NCI-H226 (cell line): ENCODE results near the gene UBE2J2.

ENCODE experiments used
- DNase-seq: peaks from one replicate; pipeline ENCODE4 v3.0.0-alpha.2; 2015

Gene UBE2J2

DNA sequence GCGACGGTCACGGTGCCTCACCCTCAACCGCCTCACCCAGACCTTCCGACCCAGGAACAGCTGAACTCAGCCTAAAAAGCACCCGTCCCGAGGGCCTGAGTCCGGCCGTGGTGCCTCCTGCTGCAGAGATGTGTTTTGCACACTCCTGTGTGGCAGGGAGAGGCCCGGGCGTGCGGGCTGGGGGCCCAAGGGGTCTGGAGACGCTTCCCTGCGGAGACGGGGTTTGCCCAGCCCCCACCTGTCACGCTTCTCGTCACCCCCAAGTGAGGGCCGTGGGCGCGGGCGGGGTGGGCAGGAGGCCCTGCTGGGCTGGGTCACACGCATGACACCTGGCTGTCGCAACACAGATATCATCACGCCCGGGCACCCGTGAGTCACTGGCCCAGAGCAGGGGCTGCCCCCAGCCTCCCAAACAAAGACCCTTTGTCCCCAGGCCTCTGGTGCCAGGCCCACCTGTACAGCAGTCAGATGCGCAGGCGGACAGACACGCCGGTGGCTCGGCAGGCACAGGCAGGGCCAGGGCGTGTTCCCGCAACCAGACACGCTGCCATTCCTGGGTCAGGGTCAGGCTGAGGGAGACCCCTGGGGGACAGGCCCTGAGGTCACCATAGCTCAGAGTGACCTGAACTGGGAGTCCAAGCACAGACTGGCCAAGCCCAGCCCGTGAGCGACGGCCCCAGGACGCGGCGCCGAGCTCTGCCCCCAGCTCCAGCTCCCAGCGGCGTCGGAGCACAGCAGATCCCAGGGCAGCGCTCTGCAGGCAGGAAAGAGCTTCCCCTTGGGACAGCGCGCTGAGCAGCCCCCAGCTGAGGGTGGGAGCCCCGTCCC, 35.6 kb downstream of the UBE2J2 start:
- no peak for DNase-seq

DNA sequence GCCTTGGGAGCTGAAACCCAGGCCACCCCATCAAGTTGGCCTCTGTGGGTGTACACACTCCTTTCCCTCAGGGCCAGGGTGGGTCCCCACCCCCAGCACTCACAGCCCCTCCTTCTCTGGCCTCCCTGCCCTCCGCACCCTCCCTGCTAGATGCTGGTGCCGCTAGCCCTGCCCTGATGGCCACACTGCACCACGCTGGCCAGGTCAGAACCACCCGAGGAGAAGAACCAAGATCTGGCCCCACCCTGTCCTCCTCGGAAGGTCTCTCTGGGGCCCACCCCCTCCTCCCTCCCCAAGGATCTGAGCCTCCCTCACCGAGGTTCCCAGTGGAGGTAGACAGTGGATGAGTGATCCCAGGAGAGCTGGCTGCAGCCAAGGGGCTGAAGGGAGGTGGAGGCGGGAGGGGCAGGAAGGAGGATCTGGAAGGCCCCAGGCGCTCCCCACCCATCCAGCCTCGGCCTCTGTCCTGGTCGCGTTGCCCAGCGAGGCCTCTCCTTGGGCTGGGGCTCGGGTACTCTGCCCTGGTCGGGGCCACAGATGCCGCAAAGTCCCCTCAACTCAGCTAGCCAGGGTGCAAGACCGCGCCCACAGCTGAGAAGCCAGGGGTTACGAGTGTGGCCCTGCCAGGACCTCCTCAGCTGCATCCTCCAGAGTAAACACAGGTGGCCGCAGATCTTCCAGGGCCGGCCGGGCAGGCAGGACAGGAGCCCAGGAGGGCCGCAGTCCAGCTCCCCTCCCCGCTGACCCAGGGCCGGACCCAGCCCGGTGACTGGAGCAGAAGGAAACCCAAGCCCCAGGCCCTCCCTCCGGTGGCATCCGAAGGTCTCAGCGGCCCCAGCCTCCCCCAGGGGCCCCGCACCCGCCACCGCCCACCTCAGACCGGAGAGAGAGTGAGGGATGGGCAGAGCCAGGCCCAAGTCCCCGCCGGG, 36.4 kb downstream of the UBE2J2 start:
- DNase-seq = no peak

DNA sequence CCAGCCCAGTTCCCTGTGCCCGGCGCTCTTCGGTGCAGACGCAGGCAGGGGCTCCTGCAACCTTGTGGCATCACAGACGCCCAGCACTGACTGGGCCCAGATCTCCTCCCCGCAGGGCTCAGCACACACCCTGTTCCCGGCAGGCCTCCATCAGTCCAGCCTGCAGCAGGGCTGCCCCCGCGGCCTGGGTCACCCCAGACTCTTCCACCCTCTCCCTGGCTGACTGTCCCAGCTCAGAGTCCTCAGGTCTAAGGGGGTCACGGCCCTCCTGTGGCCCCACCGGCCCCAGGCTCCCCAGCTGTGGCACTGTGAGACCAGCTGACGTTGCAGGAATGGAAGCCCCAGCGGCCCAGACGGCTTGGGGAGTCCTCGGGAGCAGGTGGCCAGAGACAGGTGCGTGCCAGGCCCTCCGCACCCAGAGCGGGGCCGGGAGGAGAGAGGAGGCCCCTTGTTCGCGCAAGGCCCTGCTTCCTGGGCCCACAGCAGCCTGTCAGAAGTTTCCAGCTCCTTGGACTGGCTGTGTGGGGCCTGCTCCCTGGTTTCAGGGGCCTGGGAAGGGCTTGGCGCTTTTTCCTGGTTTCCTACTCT, 37.4 kb downstream of the UBE2J2 start:
- no peak for DNase-seq

DNA sequence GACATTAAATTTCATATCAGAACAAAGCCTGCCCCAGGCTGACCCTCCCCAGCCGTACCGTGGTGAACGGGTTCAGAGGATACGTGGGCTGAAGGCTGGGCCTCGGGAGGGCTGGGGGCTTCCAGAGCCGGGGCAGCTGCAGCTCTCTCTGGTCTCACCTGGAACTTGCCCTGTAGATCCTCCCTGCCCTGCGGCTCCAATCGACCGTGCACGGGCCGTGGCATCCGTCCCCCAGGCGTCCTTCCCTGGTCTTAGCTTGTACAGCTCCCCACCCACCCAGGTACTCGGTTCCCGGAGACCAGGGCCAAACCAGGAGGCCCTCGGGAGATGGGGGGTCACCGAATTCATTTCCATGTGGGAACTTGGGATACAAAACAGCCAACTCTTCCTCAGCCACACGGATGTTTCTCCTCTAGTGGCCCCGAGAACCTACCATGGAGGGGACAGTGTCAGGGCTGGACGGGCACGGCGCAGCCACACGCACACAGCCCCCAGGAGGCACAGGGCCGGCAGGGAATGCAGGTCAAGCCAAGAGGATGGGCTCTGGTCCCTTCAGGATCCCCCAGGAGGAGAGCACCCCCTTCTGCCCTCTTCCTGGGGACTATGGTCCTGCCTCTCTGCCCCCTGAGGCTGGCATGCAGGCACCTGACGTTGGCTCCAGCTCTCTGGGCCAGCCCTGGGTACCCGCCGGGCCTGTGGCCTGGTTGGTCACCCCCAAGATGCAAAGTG, 38.5 kb downstream of the UBE2J2 start:
- no peak for DNase-seq

DNA sequence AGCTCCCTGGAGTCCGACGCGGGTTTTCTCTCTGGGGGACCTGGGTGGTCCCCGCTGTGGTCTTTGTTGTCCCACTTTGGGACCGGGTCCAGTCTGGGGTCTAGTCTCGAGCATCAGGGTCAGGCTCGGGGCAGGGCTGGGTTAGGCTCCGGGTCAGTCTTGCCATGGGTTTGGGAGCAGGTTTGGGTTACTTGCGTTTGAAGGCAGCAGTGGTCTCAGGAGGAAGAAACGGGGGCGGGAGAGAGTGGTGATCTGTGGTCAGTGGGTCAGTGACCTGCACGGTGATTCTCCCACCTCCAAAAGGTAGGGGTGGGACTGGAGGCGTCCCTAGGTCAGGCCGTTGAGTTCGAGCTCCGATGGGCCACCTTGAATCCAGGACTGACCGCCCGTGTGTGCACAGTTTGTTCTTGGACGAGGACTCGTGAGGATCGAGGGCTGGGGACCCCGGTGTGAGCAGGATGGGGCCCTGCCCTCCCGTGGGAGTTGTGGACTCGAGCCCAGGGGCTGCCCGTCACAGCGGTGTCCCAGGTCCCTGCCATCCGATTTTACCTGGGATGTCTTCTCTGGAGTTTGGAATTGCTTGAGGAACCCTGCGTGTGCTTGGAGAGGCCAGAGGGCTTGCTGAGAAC, 39.4 kb downstream of the UBE2J2 start:
- DNase-seq = no peak

DNA sequence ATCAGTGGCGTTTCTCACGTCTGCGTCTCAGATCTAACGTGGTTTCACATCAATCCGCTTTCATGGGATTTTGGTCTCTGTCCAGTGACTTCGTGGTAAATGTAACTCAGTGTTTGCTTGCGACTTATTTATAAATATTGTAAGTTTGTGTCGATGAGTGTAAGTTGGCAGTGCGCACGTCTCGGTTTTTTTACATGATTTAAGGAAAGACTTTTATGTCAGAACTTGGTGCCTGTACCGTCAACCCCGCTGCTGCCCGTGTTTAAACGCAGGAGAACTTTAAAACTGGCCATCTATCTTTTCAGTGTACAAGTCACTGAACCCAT, 40.1 kb downstream of the UBE2J2 start:
- DNase-seq = no peak

DNA sequence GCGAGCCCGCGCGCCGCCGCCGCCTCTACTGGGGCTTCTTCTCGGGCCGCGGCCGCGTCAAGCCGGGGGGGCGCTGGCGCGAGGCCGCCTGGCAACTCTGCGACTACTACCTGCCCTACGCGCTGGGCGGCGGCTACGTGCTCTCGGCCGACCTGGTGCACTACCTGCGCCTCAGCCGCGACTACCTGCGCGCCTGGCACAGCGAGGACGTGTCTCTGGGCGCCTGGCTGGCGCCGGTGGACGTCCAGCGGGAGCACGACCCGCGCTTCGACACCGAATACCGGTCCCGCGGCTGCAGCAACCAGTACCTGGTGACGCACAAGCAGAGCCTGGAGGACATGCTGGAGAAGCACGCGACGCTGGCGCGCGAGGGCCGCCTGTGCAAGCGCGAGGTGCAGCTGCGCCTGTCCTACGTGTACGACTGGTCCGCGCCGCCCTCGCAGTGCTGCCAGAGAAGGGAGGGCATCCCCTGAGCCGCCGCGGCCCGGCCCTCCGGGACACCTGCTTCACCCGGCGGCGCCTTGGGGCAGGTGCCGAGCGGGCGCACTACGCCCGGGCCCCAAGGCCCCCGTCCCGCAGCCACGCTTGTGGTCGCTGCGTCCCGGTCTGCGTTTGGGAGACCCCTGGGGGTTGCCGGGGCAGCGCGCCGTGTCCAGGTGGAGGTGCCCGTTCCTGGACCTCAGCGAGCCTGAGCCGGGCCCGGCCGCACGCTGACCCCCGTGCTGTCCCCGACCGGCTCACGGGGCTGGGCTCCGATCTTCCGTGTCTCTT, 40.7 kb downstream of the UBE2J2 start:
- no peak for DNase-seq

DNA sequence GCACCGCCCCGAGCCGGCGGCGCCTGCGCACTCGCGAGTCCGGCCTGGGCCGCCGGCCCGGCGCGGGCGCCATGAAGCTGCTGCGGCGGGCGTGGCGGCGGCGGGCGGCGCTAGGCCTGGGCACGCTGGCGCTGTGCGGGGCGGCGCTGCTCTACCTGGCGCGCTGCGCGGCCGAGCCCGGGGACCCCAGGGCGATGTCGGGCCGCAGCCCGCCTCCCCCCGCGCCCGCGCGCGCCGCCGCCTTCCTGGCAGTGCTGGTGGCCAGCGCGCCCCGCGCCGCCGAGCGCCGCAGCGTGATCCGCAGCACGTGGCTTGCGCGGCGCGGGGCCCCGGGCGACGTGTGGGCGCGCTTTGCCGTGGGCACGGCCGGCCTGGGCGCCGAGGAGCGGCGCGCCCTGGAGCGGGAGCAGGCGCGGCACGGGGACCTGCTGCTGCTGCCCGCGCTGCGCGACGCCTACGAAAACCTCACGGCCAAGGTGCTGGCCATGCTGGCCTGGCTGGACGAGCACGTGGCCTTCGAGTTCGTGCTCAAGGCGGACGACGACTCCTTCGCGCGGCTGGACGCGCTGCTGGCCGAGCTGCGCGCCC, 41.4 kb downstream of the UBE2J2 start, which contains the start of gene B3GALT6:
B3GALT6 (plus strand) TSS at position 30 of the 588 bp plus-strand sequence; CDS start at position 72, 42 bp downstream.
- no peak for DNase-seq

DNA sequence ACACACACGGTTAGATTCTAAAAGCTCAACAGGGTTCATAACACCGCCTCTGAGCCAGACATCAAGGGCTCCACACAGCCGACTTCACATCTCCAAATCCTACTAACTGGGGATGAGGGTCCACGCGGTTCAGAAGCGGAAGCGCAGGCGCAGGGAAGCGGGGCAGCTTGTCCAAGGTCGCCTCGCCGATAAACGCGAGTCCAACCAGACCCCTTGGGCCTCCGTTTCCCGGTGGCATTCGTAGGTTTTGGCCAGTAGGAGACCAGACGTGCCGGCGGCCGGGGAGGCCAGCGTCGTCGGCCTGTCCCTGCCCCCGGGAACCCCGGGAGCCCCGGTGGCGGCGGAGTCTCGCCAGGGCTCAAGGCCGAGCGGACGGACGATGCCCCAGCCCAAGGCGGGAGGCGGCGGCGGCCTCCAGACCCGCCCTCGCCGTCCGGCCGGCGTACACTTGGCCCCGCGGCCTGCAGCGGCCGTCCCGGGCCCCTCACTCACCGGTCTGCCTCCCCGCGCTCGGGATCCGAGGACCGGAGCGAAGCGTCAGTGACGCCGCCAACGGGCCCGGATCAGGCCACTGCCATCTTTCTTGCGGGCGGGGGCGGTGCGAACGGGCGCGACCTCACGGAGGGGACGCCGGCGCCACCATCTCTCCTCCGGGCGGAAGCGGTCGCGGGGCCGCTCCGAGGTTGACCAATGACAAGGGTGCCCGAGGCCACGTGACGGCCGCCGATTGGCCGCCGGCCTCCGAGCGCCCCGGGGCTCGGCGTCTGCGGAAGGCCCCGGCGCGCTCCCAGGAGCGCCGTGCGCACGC, 42.0 kb downstream of the UBE2J2 start, which contains the start of gene SDF4:
SDF4 (minus strand) TSS at position 602 of the 808 bp plus-strand sequence. CDS start 3,229 bp downstream, outside the sequence.
- peak; percentile 91 for DNase-seq

DNA sequence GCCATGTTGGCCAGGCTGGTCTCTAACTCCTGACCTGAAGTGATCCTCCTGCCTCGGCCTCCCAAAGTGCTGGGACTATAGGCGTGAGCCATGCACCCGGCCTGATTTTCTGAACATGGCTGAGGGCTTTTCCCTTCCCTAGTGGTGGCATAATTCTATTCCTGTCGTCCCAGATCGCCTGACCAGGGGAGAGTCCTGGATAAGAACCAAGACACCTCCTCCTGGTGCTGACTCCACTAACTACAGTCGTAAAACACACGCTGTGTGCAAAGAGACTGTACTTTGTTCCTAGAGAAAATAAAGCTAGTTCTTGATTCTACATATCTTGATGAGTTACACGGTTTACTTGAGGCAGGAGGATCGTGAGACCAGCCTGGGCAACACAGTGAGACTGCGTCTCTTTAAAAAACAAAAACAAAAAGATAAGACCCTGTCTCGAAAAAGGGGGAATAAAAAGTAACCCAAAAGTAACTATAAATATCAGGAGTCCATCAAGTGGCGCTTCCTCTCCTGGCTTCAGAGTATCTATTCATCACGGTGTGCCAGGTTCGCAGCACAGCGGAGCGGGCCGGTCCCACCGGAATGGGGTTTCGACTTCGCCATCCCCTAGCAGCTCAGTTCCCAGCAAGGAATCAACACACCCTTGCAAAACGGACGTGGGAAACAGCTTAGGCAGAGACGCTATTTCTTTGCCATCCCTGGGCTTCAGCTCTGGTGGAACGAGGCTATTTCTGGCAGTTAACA, 42.8 kb downstream of the UBE2J2 start:
- DNase-seq = peak; percentile 50

DNA sequence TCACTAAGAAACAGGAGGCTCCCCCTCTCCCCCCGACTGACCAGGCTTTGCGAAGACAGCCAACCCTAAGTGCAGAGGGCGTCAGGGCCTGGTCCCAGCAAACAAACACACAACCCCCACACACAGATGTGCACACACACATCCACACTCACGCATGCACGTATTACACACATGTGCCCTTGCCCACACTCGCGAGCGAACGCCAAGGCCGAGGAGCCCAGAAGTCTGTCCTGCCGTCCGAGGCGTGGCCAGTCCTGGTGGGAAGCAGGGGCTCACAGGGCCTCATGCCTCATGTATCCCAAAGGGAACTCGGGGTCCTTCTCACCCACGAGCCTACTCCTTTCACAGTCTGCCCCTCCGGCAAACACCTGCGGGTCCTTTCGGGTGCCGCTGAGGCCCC, 43.9 kb downstream of the UBE2J2 start:
- DNase-seq = no peak

DNA sequence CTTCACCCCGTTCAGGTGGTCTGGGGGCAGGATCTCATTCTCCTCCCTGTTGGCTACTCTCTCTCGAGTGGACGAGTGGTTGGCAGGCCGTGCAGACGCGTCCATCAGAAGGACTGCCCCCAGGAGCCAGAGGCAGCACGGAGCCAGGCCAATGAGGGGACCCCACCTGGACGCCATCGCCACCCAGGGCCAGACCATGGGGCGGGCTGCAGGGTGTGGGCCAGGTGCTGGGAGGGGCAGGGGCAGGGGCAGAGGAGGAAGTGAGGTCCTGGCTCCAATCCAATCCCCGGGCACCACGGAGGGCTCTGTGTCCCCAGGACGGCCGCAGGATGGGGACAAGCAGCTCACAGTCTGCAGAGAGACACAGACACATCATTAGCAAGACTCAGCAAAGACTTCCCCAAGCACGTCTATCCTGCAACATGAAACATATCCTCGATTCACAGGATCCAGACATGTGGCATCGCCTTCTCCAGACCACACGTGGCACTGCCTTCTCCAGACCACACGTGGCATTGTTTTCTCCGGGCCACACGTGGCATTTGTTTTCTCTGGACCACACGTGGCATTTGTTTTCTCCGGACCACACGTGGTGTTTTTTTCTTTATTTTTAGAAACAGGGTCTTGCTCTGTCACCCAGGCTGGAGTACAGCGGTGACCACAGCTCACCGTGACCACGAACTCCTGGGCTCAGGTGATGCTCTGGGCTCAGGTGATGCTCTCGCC, 44.9 kb downstream of the UBE2J2 start:
- no peak for DNase-seq

DNA sequence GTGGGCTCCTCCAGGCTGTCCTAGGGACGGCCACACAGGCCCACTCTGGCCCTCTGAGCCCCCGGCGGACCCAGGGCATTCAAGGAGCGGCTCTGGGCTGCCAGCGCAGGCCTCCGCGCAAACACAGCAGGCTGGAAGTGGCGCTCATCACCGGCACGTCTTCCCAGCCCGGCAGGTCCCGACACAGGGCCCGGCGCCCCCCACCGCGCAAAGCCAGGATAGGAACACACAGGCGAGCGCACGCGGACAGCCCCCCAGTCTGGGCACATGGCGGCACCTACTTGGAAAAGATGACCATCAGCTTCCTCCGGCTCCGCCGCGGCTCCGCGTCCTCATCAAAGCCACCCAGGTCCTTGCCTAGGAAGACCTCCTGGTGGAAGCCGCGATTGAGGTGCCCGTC, 45.5 kb downstream of the UBE2J2 start:
- no peak for DNase-seq

DNA sequence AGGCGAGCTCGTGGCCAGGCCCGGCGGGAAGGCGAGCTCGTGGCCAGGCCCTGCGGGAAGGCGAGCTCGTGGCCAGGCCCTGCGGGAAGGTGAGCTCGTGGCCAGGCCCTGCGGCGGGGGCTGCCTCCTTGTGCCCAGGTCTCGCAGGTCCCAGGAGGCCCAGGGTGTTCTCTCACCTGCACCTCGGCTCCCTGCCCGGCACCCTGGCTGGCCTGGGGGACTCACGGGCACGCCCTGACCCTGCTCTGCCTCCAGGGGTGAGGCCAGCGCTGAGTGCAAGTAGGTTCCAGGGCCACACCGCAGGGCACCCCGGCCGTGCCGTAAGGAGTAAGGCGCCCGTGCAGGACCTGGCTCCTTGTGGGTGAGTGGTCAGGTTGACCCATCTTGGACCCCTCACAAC, 46.3 kb downstream of the UBE2J2 start:
- DNase-seq = no peak

DNA sequence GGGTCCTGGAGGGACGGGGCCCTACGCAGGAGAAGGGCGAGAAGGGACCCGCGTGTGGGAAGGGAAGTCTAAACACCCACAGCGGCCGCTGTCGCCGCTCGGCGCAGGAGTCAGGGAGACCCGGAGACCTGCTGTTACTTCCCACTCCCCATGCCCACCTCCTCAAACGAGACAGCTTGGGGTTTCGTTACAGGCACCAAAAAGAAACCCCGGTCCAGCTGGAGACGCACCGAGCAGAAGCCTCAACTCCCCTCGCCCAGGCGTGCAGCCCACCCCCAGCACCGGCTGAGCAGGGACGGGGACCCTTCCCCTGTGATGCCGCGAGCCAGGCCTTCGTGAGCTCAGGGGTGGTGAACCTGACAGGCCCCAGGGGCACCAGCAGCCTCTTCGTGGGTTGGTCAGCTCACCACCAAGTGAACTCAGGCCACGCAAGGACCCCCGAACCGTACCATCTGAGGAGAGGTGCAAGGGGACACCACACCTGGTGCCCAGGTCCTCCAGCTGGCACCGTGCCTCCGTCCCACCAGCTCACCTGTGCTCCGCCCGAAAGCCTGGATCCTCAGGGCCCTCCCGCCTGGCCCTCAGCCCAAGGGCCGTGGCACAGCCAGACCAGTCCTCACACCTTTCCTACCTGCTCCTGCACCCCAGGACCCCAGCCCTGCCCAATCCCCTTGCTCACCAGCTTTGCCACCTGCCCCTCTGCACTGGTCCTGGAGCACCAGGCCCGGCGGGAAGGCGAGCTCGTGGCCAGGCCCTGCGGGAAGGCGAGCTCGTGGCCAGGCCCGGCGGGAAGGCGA, 46.9 kb downstream of the UBE2J2 start:
- no peak for DNase-seq

DNA sequence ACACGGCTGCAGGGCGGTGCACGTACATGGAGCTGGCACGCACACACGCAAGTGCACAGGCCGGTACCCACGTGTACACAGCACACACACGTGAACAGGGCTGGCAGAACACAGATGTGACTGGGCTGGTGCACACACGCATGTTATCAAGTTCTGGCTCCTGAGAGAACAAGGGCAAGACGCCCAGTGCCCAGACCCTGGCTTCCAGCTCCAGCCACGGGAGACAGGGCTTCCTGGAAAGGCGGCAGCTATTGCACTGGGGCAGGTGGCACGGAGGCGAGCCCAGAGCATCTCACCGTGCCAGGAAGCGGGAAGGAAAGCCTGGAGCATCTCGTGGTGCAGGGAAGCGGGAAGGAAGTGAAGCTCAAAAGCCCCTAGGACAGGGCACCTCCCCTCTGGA, 47.7 kb downstream of the UBE2J2 start:
- DNase-seq = no peak

DNA sequence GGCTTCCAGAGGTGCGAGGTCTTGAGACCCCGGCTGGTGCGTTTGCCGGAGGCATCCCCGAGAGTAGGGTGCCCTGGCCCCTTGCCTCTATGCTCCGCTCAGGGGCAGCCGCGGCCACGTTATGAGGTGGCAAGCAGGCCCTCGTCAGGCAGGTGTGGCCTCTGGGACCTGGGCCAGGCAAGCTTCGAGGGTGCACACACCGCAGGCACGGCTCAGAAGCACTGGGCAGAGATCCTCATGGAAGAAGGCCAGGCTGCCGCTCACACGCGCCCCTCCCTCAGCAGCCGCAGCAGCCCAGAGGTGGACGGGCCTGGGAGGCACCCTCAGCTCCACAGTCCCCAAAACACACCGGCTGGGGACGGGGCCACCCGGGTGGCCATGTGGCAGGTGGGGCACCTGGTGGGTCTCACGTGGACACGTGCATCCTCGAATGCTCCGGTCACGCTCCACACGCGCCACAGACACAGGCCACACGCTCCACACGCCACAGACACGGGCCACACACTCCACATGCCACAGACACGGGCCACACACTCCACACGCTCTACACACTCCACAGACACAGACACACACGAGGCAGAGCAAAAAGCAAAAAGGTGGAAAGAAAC, 48.3 kb downstream of the UBE2J2 start:
- DNase-seq = no peak
